Tibial nerve (tissue), 4 donors: ENCODE results near the gene CCDC126. TPM values are rescaled to one million over a fixed set of nuclear protein-coding genes. Genes with fewer than 3 reads are reported as not detected.

ENCODE experiments used
- DNase-seq, 2 donors: peaks; one replicate each; pipeline ENCODE4 v3.0.0-alpha.2; 2019; ENCODE audit warnings: low spot score in 2 of 2
- H3K27ac ChIP-seq, 4 donors: fragments of 200-600 bp; sonication (generic) in 3 of 4; one replicate each; pipeline ENCODE4 v1.5.1; 2017 to 2019; ENCODE audit warnings: mild to moderate bottlenecking in 1 of 4
- H3K27me3 ChIP-seq, 2 donors: fragments of 200-600 bp; sonication (generic) in 1 of 2; one replicate each; pipeline versions ENCODE4 v1.5.1 to v1.6.0; 2017 to 2019
- H3K36me3 ChIP-seq, 3 donors: fragments of 200-600 bp; sonication (generic); one replicate each; pipeline ENCODE4 v1.5.1; 2018 to 2019
- H3K4me1 ChIP-seq, 4 donors: fragments of 200-600 bp; sonication (generic) in 3 of 4; one replicate each; pipeline ENCODE4 v1.5.1; 2017 to 2019
- H3K4me3 ChIP-seq, 4 donors: fragments of 200-600 bp; sonication (generic) in 3 of 4; one replicate each; pipeline ENCODE4 v1.5.1; 2017 to 2019; ENCODE audit warnings: mild to moderate bottlenecking in 1 of 4, moderate library complexity in 1 of 4
- H3K9me3 ChIP-seq, 4 donors: fragments of 200-600 bp; sonication (generic) in 3 of 4; one replicate each; pipeline ENCODE4 v1.5.1; 2017 to 2019
- EP300 ChIP-seq, 2 donors: sonication (generic); formaldehyde crosslinking; IDR thresholded peaks; one replicate each; pipeline ENCODE4 v1.6.1; 2017; ENCODE audit warnings: antibody characterized with exemption in 2 of 2, mild to moderate bottlenecking in 1 of 2
- POLR2A ChIP-seq, 2 donors: fragments of 450-650 bp; IDR thresholded peaks; one replicate each; pipeline ENCODE4 v1.6.1; 2017; ENCODE audit warnings: antibody characterized with exemption in 2 of 2, mild to moderate bottlenecking in 2 of 2, moderate library complexity in 2 of 2
- WGBS, 2 donors: methylation state at CpG; one replicate each; pipeline ENCODE4 v1.1.5; 2018; 5-methylcytosine and 5-hydroxymethylcytosine counted together
- total RNA-seq, 4 donors: library from RNA; depleted of rRNA; stranded (reverse); fragments of >200 nt; gene quantifications; one replicate each; pipeline ENCODE4 v1.1.0, GENCODE V29; 2016
- TF ChIP-seq, protein P1 (sequence below), 5 experiments: fragments of 200-600 bp in 3 of 5; fragments of 450-650 bp in 2 of 5; sonication (generic) in 3 of 5; IDR thresholded peaks; one replicate each; pipeline ENCODE4 v1.5.1; 2016 to 2019; ENCODE audit warnings: antibody characterized with exemption in 5 of 5, mild to moderate bottlenecking in 3 of 5, moderate library complexity in 2 of 5

The CCDC126 gene
- total RNA-seq, 4 donors from 2014 or later, result 5.5 to 10.3 (median 8.2) TPM

GRCh38 chr7:23655433-23655832 lies 58.3 kb downstream of the CCDC126 start:
- Histone ChIP-seq H3K36me3 (no peaks in the 10 kb centered on the region), H3K9me3 (peaks cover 0 to 40% (median 7%) of the 10 kb centered on the region in 4 donors), H3K4me1 (no peaks in the 10 kb centered on the region), H3K27ac (no peak overlapping the region), H3K4me3 (no peak overlapping the region), H3K27me3 (no peaks in the 10 kb centered on the region)
- DNase-seq, result no peak
- no peak for TF ChIP-seq POLR2A (IDR thresholded peaks at IDR 0.05)
- TF ChIP-seq, protein P1, sequence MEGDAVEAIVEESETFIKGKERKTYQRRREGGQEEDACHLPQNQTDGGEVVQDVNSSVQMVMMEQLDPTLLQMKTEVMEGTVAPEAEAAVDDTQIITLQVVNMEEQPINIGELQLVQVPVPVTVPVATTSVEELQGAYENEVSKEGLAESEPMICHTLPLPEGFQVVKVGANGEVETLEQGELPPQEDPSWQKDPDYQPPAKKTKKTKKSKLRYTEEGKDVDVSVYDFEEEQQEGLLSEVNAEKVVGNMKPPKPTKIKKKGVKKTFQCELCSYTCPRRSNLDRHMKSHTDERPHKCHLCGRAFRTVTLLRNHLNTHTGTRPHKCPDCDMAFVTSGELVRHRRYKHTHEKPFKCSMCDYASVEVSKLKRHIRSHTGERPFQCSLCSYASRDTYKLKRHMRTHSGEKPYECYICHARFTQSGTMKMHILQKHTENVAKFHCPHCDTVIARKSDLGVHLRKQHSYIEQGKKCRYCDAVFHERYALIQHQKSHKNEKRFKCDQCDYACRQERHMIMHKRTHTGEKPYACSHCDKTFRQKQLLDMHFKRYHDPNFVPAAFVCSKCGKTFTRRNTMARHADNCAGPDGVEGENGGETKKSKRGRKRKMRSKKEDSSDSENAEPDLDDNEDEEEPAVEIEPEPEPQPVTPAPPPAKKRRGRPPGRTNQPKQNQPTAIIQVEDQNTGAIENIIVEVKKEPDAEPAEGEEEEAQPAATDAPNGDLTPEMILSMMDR (IDR thresholded peaks at IDR 0.05), result no peak
- no peak for TF ChIP-seq EP300 (IDR thresholded peaks at IDR 0.05)
- WGBS, 2 donors, result 97 to 98% methylated on average over 22 of the region's 22 CpGs

DNA sequence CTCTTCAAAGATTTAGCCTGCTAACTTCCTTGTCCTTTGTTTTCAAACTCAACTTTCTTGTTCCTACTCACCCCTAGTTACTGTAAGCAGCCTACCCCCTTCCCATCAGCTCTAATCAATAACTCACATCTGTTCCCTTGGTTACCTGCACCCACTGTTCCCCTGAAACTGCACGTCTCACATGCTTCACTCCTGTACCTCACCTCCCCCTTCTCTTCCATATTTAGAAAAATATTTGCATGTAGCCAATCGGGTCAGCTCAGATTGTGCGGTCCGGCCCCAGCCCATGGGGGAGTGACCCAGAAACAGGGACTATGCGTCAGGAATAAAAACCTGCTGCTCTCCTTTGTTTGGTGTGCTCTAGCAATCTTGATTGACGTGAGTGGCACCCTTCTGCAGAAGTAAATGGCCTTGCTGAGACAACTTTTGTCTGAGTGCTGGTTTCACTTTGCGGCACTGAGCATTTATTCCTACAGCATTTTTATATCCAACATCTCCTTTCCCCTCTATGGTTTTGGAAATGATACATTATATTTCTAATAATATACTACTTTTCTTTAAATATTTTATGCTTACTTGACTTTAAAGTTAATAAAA lies 61.7 kb downstream of the CCDC126 start:
- TF ChIP-seq EP300 (IDR thresholded peaks at IDR 0.05) (no peak), POLR2A (IDR thresholded peaks at IDR 0.05) (no peak)
- TF ChIP-seq, protein P1 (IDR thresholded peaks at IDR 0.05), result no peak
- no peaks in the 10 kb centered on the region for H3K36me3 ChIP-seq
- H3K27ac ChIP-seq, result no peak overlapping the region
- H3K9me3 ChIP-seq, result peaks cover 0 to 28% (median 5%) of the 10 kb centered on the region in 4 donors
- no peak for DNase-seq
- H3K4me1 ChIP-seq, result no peaks in the 10 kb centered on the region
- WGBS, 2 donors, result 80 to 83% methylated on average over 7 of the region's 7 CpGs
- no peaks in the 10 kb centered on the region for H3K27me3 ChIP-seq
- no peak overlapping the region for H3K4me3 ChIP-seq

DNA sequence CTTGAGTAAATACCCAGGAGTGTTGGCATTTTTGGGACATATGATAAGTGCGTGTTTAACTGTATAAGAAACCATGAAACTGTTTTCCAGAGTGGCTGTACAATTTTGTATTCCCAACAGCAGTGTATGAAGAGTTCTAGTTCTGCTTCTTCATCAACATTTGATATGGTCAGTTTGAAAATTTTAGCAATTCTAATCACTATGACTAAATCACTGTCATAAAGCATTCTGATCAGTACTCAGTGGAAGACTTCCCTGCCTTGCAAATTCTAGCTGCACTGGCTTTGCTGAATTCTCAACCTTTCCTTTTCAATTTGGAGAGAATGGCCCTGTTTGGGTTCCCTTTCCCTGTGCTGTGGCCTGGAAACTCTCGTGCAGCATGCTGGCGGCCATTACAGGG lies 64.2 kb downstream of the CCDC126 start:
- H3K27me3 ChIP-seq, result no peaks in the 10 kb centered on the region
- no peak for DNase-seq
- H3K4me3 ChIP-seq, result no peak overlapping the region
- H3K27ac ChIP-seq, result no peak overlapping the region
- H3K4me1 ChIP-seq, result no peaks in the 10 kb centered on the region
- TF ChIP-seq POLR2A (IDR thresholded peaks at IDR 0.05) (no peak), EP300 (IDR thresholded peaks at IDR 0.05) (no peak)
- TF ChIP-seq, protein P1 (IDR thresholded peaks at IDR 0.05), result no peak
- peaks cover 0 to 13% (median 0%) of the 10 kb centered on the region in 4 donors for H3K9me3 ChIP-seq
- H3K36me3 ChIP-seq, result no peaks in the 10 kb centered on the region
- WGBS, 2 donors, result 80% methylated on average over 3 of the region's 3 CpGs

- Histone ChIP-seq H3K4me3 (no peak overlapping the region), H3K27me3 (no peaks in the 10 kb centered on the region), H3K27ac (no peak overlapping the region), H3K9me3 (peaks cover 0 to 13% (median 0%) of the 10 kb centered on the region in 4 donors), H3K36me3 (no peaks in the 10 kb centered on the region), H3K4me1 (no peaks in the 10 kb centered on the region)
- WGBS, 2 donors, result 68 to 74% methylated on average over 8 of the region's 8 CpGs
- TF ChIP-seq POLR2A (IDR thresholded peaks at IDR 0.05) (no peak), EP300 (IDR thresholded peaks at IDR 0.05) (no peak)
- TF ChIP-seq, protein P1 (IDR thresholded peaks at IDR 0.05), result no peak
- no peak for DNase-seq
These were observed 65.2 kb downstream of the CCDC126 start for GRCh38 chr7:23662124-23662983.

DNA sequence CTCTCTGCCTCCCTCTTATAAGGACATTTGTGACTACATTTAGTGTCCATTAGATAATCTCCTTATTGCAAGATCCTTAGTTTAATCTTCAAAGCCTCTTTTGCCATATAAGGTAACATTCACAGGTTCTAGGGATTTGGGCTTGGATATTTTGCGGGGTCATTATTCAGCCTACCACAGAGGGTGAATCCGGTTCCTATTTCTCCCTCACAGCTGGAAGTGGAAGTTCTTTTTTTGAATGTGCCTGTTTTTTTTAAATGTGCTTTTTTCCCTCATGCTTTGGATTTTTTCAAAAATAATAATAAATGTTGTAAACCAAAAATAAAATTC lies 65.8 kb downstream of the CCDC126 start:
- H3K27me3 ChIP-seq, result no peaks in the 10 kb centered on the region
- peaks cover 0 to 13% (median 0%) of the 10 kb centered on the region in 4 donors for H3K9me3 ChIP-seq
- whole genome bisulfite sequencing, 2 donors, result 73 to 84% methylated on average over 2 of the region's 2 CpGs
- TF ChIP-seq EP300 (IDR thresholded peaks at IDR 0.05), result no peak
- TF ChIP-seq, protein P1 (IDR thresholded peaks at IDR 0.05), result no peak
- TF ChIP-seq POLR2A (IDR thresholded peaks at IDR 0.05), result no peak
- H3K4me3 ChIP-seq, result no peak overlapping the region
- no peaks in the 10 kb centered on the region for H3K36me3 ChIP-seq
- H3K4me1 ChIP-seq, result no peaks in the 10 kb centered on the region
- no peak overlapping the region for H3K27ac ChIP-seq
- no peak for DNase-seq
